ENCODE measurements around the gene ACSS1.

DNA sequence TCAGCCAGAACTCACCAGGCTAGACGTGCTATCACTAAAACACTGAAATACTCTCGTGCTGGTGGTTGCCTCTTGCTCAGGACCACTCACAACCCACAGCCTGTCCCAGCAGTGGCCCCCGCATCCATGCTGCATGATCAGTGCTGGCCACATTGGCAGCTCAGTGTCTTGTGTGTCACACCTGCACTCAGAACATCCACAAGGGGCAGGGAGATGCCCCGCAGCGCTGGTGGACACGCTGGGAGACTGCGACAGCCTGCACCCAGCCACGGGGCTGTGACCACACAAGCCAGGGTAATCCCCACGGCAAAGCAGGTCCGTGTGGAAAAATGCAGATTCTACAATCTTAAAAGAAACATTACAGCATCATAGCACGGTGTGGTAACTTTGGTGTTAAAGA lies 41.5 kb downstream of the ACSS1 start:
- TF ChIP-seq, protein P1, sequence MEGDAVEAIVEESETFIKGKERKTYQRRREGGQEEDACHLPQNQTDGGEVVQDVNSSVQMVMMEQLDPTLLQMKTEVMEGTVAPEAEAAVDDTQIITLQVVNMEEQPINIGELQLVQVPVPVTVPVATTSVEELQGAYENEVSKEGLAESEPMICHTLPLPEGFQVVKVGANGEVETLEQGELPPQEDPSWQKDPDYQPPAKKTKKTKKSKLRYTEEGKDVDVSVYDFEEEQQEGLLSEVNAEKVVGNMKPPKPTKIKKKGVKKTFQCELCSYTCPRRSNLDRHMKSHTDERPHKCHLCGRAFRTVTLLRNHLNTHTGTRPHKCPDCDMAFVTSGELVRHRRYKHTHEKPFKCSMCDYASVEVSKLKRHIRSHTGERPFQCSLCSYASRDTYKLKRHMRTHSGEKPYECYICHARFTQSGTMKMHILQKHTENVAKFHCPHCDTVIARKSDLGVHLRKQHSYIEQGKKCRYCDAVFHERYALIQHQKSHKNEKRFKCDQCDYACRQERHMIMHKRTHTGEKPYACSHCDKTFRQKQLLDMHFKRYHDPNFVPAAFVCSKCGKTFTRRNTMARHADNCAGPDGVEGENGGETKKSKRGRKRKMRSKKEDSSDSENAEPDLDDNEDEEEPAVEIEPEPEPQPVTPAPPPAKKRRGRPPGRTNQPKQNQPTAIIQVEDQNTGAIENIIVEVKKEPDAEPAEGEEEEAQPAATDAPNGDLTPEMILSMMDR (IDR thresholded peaks at IDR 0.05): no peak
- TF ChIP-seq NR3C1 (CRISPR knock-in tag; conservative IDR thresholded peaks at IDR 0.05; ENCODE audit: low read depth) (no peak), SP1 (CRISPR knock-in tag; conservative IDR thresholded peaks at IDR 0.05) (no peak)

Data from WTC11 (cell line).